SK-N-SH (cell line): ENCODE results near the gene GALNT4. TPM values are rescaled to one million over a fixed set of nuclear protein-coding genes. Genes with fewer than 3 reads are reported as not detected.

Source experiments
- CTCF ChIA-PET: fragments of 300-600, 350-600 bp; formaldehyde crosslinking; extraction: SDS; loops from one replicate; lab custom pipeline; 2021; lab: Yijun Ruan, JAX
- POLR2A ChIA-PET: fragments of 350-600 bp; sonication (Branson Sonifier 250); formaldehyde crosslinking; extraction: SDS; loops from one replicate; lab custom pipeline; 2020; ENCODE audit warnings: antibody characterized with exemption, inconsistent platforms; lab: Yijun Ruan, JAX
- DNase-seq: peaks from one replicate; pipeline ENCODE4 v3.0.0; 2012
- H2AFZ ChIP-seq: fragments of 200-600 bp; sonication (generic); 2 replicates; pipeline ENCODE4 v1.8.1; 2016; ENCODE audit warnings: antibody characterized with exemption, mild to moderate bottlenecking, low read depth
- H3F3A ChIP-seq: fragments of 200-600 bp; sonication (generic); replicated peaks from 2 replicates; pipeline ENCODE3; 2016; ENCODE audit warnings: antibody characterized with exemption, mild to moderate bottlenecking; ENCODE audit not compliant: insufficient read depth
- H3K27ac ChIP-seq, 2 experiments: fragments of 200-500 bp in 1 of 2; fragments of 200-600 bp in 1 of 2; sonication (Bioruptor generic) in 1 of 2; sonication (generic), shearing (Covaris generic) in 1 of 2; 2 replicates each; pipeline versions ENCODE4 v1.5.1 to v1.6.1; 2014 to 2016; ENCODE audit warnings: low read depth in 2 of 2, inconsistent platforms in 1 of 2, low read length in 1 of 2, mild to moderate bottlenecking in 1 of 2, mixed read lengths in 1 of 2
- H3K27me3 ChIP-seq: fragments of 200-600 bp; sonication (generic), shearing (Covaris generic); 2 replicates; pipeline ENCODE4 v1.6.1; 2016; ENCODE audit warnings: mixed run types; ENCODE audit not compliant: insufficient read depth
- H3K36me3 ChIP-seq, 2 experiments: fragments of 200-500 bp in 1 of 2; fragments of 200-600 bp in 1 of 2; sonication (Bioruptor generic) in 1 of 2; sonication (generic) in 1 of 2; replicated peaks in 1 of 2; 2 replicates each; pipeline versions ENCODE3 to v1.5.1; 2014 to 2016; ENCODE audit warnings: low read length in 1 of 2, mild to moderate bottlenecking in 1 of 2; ENCODE audit not compliant: insufficient read depth in 2 of 2, control insufficient read depth in 1 of 2
- H3K4me1 ChIP-seq, 2 experiments: fragments of 200-500 bp in 1 of 2; fragments of 200-600 bp in 1 of 2; sonication (Bioruptor generic) in 1 of 2; sonication (generic), shearing (Covaris generic) in 1 of 2; 2 replicates each; pipeline versions ENCODE4 v1.5.1 to v1.6.1; 2014 to 2016; ENCODE audit warnings: low read depth in 1 of 2, low read length in 1 of 2, mixed run types in 1 of 2; ENCODE audit not compliant: insufficient read depth in 2 of 2, control insufficient read depth in 1 of 2
- H3K4me2 ChIP-seq: fragments of 200-600 bp; sonication (generic), shearing (Covaris generic); 2 replicates; pipeline ENCODE4 v1.6.1; 2017; ENCODE audit warnings: mixed run types
- H3K4me3 ChIP-seq, 2 experiments: fragments of 200-500 bp in 1 of 2; fragments of 200-600 bp in 1 of 2; sonication (Bioruptor generic) in 1 of 2; sonication (generic), shearing (Covaris generic) in 1 of 2; 2 replicates each; pipeline versions ENCODE4 v1.5.1 to v1.8.1; 2014 to 2016; ENCODE audit warnings: low read depth in 2 of 2, inconsistent platforms in 1 of 2, low read length in 1 of 2, mild to moderate bottlenecking in 1 of 2, mixed read lengths in 1 of 2, moderate library complexity in 1 of 2
- H3K79me2 ChIP-seq: fragments of 200-600 bp; sonication (generic); 2 replicates; pipeline ENCODE4 v1.8.1; 2017; ENCODE audit warnings: mild to moderate bottlenecking; ENCODE audit not compliant: insufficient read depth
- H3K9ac ChIP-seq: fragments of 200-600 bp; sonication (generic); 2 replicates; pipeline ENCODE4 v1.6.1; 2017; ENCODE audit warnings: mixed run types
- H3K9me2 ChIP-seq: fragments of 200-600 bp; sonication (generic); 2 replicates; pipeline ENCODE4 v1.6.1; 2017; ENCODE audit warnings: mixed run types
- H3K9me3 ChIP-seq: fragments of 200-600 bp; sonication (generic); 2 replicates; pipeline ENCODE4 v1.6.1; 2017; ENCODE audit warnings: mixed run types, mild to moderate bottlenecking, moderate library complexity
- H4K20me1 ChIP-seq: fragments of 200-600 bp; sonication (generic); 2 replicates; pipeline ENCODE4 v1.6.1; 2017; ENCODE audit warnings: mild to moderate bottlenecking, mixed run types; ENCODE audit not compliant: insufficient read depth
- EZH2phosphoT487 ChIP-seq: fragments of 200-600 bp; sonication (generic); IDR thresholded peaks from 2 replicates; pipeline ENCODE4 v1.6.1; 2017; ENCODE audit warnings: low read depth, mixed run types, mild to moderate bottlenecking, antibody characterized with exemption, moderate library complexity, borderline replicate concordance
- FOXJ3 ChIP-seq: sonication (generic); formaldehyde crosslinking; IDR thresholded peaks from 2 replicates; pipeline ENCODE4 v1.5.1; 2020; ENCODE audit warnings: mild to moderate bottlenecking, missing genetic modification reagents
- GABPA ChIP-seq: IDR thresholded peaks from 2 replicates; pipeline ENCODE4 v1.4.0; 2012; ENCODE audit warnings: low read depth, mild to moderate bottlenecking
- GATA2 ChIP-seq: sonication (generic); formaldehyde crosslinking; IDR thresholded peaks from 2 replicates; pipeline ENCODE4 v1.5.0; 2020; ENCODE audit warnings: mild to moderate bottlenecking, missing genetic modification reagents
- POLR2AphosphoS5 ChIP-seq: IDR thresholded peaks from 2 replicates; pipeline ENCODE4 v1.6.1; 2012; ENCODE audit warnings: low read depth, low read length
- RFX5 ChIP-seq: IDR thresholded peaks from 2 replicates; pipeline ENCODE4 v1.6.1; 2012; ENCODE audit warnings: mild to moderate bottlenecking, improper control_type of control experiment, low read length
- SIN3A ChIP-seq: IDR thresholded peaks from 2 replicates; pipeline ENCODE4 v1.6.1; 2012; ENCODE audit warnings: low read depth, mild to moderate bottlenecking, low read length, moderate library complexity, borderline replicate concordance
- SMC3 ChIP-seq: IDR thresholded peaks from 2 replicates; pipeline ENCODE4 v1.6.1; 2012; ENCODE audit warnings: low read depth, low read length, improper control_type of control experiment
- TAF1 ChIP-seq: IDR thresholded peaks from 2 replicates; pipeline ENCODE4 v1.6.1; 2012; ENCODE audit warnings: low read depth, mild to moderate bottlenecking, low read length, moderate library complexity, borderline replicate concordance
- TEAD4 ChIP-seq: IDR thresholded peaks from 2 replicates; pipeline ENCODE4 v1.4.0; 2012; ENCODE audit warnings: mild to moderate bottlenecking, borderline replicate concordance; ENCODE audit not compliant: insufficient read depth
- WGBS: methylation state at CpG from one replicate; pipeline ENCODE4 v1.1.6; 2017; ENCODE audit warnings: low lambda C conversion rate; 5-methylcytosine and 5-hydroxymethylcytosine counted together
- polyA plus RNA-seq, 3 experiments: library from polyadenylated mRNA; depleted of rRNA; stranded (reverse); fragments of >200 nt; gene quantifications; 2 replicates each; pipeline ENCODE4 v1.2.3, GENCODE V29; 2012
- TF ChIP-seq, protein P1 (sequence below): IDR thresholded peaks from 2 replicates; pipeline ENCODE4; 2012
- TF ChIP-seq, protein P2 (sequence below): fragments of 200-600 bp; sonication (generic); IDR thresholded peaks from 2 replicates; pipeline ENCODE4 v1.6.1; 2017; ENCODE audit warnings: antibody characterized with exemption, mild to moderate bottlenecking, moderate library complexity
- TF ChIP-seq, protein P3 (sequence below): IDR thresholded peaks from 2 replicates; pipeline ENCODE4 v1.4.0; 2012; ENCODE audit warnings: low read depth, borderline replicate concordance

Gene GALNT4
- polyA plus RNA-seq, 1 of the 3 experiments (the other 2 are of a cell fraction): 1.1 TPM

DNA sequence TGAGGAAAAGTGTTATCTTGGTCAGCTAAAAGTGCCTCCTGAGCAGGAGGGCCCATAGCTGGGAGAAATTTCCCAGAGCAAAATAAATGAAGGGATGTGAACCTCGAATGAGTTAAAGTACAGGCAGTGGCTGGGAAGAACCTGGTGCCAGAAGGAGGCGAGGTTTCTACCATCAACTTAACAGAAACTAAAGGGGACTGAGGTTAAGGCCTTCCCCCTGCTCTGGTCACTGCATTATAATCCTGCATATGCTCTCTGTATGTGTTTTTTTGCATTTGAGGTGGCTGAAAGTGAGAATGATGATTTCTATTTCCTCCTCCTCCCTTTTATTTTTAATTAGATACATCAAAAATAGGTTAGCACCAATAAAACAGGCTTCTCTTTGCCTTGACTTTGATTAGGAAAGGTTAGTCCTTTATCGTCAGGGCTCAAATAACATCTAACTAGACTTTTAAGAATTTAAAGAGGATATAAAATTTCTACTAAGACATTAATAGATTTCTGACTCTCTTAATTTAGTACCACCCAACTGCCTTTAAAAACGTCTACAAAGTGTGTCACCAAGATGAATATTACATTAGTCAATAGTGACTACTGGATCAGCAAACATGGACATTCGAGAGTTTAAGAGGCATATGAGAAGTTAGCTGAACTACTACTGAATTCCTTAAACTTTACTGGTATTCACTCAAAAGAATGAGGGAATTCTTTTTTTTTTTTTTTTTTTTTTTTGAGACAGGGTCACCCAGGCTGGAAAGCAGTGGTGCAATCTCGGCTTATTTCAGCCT is 49.2 kb downstream of the GALNT4 start:
- ChIA-PET POLR2A (no interaction called here), CTCF (interaction anchor here (1.2 kb wide), 1 partner anchor 456 kb away, joined by 5 read pairs; no protein-coding TSS in a partner anchor)
- H3K36me3 ChIP-seq: no peaks in the 10 kb centered on the region
- no peaks in the 10 kb centered on the region for H3K9me3 ChIP-seq
- TF ChIP-seq POLR2AphosphoS5: no peak
- TF ChIP-seq, protein P1, sequence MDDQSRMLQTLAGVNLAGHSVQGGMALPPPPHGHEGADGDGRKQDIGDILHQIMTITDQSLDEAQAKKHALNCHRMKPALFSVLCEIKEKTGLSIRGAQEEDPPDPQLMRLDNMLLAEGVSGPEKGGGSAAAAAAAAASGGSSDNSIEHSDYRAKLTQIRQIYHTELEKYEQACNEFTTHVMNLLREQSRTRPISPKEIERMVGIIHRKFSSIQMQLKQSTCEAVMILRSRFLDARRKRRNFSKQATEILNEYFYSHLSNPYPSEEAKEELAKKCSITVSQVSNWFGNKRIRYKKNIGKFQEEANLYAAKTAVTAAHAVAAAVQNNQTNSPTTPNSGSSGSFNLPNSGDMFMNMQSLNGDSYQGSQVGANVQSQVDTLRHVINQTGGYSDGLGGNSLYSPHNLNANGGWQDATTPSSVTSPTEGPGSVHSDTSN: no peak
- TF ChIP-seq FOXJ3 (CRISPR knock-in tag): no peak
- no peak for TF ChIP-seq RFX5
- TF ChIP-seq SIN3A: no peak
- TF ChIP-seq GABPA: no peak
- no peak for TF ChIP-seq SMC3
- TF ChIP-seq, protein P2, sequence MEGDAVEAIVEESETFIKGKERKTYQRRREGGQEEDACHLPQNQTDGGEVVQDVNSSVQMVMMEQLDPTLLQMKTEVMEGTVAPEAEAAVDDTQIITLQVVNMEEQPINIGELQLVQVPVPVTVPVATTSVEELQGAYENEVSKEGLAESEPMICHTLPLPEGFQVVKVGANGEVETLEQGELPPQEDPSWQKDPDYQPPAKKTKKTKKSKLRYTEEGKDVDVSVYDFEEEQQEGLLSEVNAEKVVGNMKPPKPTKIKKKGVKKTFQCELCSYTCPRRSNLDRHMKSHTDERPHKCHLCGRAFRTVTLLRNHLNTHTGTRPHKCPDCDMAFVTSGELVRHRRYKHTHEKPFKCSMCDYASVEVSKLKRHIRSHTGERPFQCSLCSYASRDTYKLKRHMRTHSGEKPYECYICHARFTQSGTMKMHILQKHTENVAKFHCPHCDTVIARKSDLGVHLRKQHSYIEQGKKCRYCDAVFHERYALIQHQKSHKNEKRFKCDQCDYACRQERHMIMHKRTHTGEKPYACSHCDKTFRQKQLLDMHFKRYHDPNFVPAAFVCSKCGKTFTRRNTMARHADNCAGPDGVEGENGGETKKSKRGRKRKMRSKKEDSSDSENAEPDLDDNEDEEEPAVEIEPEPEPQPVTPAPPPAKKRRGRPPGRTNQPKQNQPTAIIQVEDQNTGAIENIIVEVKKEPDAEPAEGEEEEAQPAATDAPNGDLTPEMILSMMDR: no peak
- no peak for TF ChIP-seq TEAD4
- TF ChIP-seq GATA2 (CRISPR knock-in tag): no peak
- TF ChIP-seq EZH2phosphoT487: no peak
- no peak for TF ChIP-seq TAF1
- TF ChIP-seq, protein P3, sequence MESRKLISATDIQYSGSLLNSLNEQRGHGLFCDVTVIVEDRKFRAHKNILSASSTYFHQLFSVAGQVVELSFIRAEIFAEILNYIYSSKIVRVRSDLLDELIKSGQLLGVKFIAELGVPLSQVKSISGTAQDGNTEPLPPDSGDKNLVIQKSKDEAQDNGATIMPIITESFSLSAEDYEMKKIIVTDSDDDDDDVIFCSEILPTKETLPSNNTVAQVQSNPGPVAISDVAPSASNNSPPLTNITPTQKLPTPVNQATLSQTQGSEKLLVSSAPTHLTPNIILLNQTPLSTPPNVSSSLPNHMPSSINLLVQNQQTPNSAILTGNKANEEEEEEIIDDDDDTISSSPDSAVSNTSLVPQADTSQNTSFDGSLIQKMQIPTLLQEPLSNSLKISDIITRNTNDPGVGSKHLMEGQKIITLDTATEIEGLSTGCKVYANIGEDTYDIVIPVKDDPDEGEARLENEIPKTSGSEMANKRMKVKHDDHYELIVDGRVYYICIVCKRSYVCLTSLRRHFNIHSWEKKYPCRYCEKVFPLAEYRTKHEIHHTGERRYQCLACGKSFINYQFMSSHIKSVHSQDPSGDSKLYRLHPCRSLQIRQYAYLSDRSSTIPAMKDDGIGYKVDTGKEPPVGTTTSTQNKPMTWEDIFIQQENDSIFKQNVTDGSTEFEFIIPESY: no peak
- no peak overlapping the region for H3K27ac ChIP-seq
- 0 out of 4 replicates have a peak, but pooled peaks cover 0 to 5% of the 10 kb centered on the region in 2 experiments for H3K4me1 ChIP-seq
- 70% methylated on average over 6 of the region's 6 CpGs for WGBS
- no peak overlapping the region for H3K9ac ChIP-seq
- H3K27me3 ChIP-seq: no peaks in the 10 kb centered on the region
- H3F3A ChIP-seq: peaks cover 16% of the 10 kb centered on the region
- no peaks in the 10 kb centered on the region for H3K9me2 ChIP-seq
- no peaks in the 10 kb centered on the region for H4K20me1 ChIP-seq
- no peak for DNase-seq
- no peak overlapping the region for H2AFZ ChIP-seq
- H3K4me2 ChIP-seq: no peak overlapping the region
- no peaks in the 10 kb centered on the region for H3K79me2 ChIP-seq
- H3K4me3 ChIP-seq: no peak overlapping the region
